SW480 (cell line): ENCODE data around the gene FGFR3.

Experiments
- DNase-seq: peaks from one replicate; pipeline ENCODE4 v3.0.0-alpha.2; 2016; ENCODE audit warnings: low spot score

FGFR3 gene

GRCh38 chr4:1792832-1793495 lies at the start of gene FGFR3:
Gene FGFR3, plus strand, starts transcription at chr4:1793293. Its CDS starts 642 bp downstream, at chr4:1793935.
- DNase-seq, result peak; percentile 45

- DNase-seq, result no peak
Observed at GRCh38 chr4:1743551-1743950, 49.5 kb upstream of the FGFR3 start.

- no peak for DNase-seq
Observed at GRCh38 chr4:1743975-1744374, 49.1 kb upstream of the FGFR3 start.

- no peak for DNase-seq
Observed at GRCh38 chr4:1744552-1744951, 48.5 kb upstream of the FGFR3 start.

- no peak for DNase-seq
Observed at GRCh38 chr4:1745165-1745564, 47.9 kb upstream of the FGFR3 start.

GRCh38 chr4:1745697-1746096 lies 47.4 kb upstream of the FGFR3 start:
- no peak for DNase-seq

GRCh38 chr4:1746265-1746691 lies 46.8 kb upstream of the FGFR3 start:
- DNase-seq, result peak; percentile 53

GRCh38 chr4:1746919-1747602 lies 46.0 kb upstream of the FGFR3 start:
- peak; percentile 34 for DNase-seq

GRCh38 chr4:1747603-1747967 lies 45.5 kb upstream of the FGFR3 start:
- no peak for DNase-seq

GRCh38 chr4:1748465-1748995 lies 44.6 kb upstream of the FGFR3 start:
- peak; percentile 59 for DNase-seq

GRCh38 chr4:1749370-1749769 lies 43.7 kb upstream of the FGFR3 start:
- no peak for DNase-seq

- DNase-seq, result no peak
Observed at GRCh38 chr4:1749826-1750225, 43.3 kb upstream of the FGFR3 start.

- DNase-seq, result no peak
Observed at GRCh38 chr4:1750381-1751154, 42.5 kb upstream of the FGFR3 start.

- no peak for DNase-seq
Observed at GRCh38 chr4:1751155-1751918, 41.8 kb upstream of the FGFR3 start.

GRCh38 chr4:1751919-1752283 lies 41.2 kb upstream of the FGFR3 start:
- no peak for DNase-seq

GRCh38 chr4:1752284-1753041 lies 40.6 kb upstream of the FGFR3 start:
- no peak for DNase-seq

GRCh38 chr4:1753294-1753696 lies 39.8 kb upstream of the FGFR3 start:
- no peak for DNase-seq

- DNase-seq, result no peak
Observed at GRCh38 chr4:1753697-1754311, 39.3 kb upstream of the FGFR3 start.

- no peak for DNase-seq
Observed at GRCh38 chr4:1754336-1754735, 38.8 kb upstream of the FGFR3 start.

- no peak for DNase-seq
Observed at GRCh38 chr4:1755297-1755696, 37.8 kb upstream of the FGFR3 start.

GRCh38 chr4:1756079-1756478 lies 37.0 kb upstream of the FGFR3 start:
- DNase-seq, result no peak
